ENCODE data around the gene FGF22.

GRCh38 chr19:611481-611868 lies 28.2 kb upstream of the FGF22 start:
- TF ChIP-seq CTCF (IDR thresholded peaks at IDR 0.05) = no peak
- no peak for TF ChIP-seq POLR2A (IDR thresholded peaks at IDR 0.05)
